Activated CD4-positive, alpha-beta T cell treated with anti-CD3 and anti-CD28 coated beads, Interleukin-2, amount 50 U/mL, for 48 hours (primary cell): Measurements from ENCODE around the gene FAM162A.
A peak's percentile ranks its signal among the peaks of the same experiment; 100 is the strongest.

Source experiments
- DNase-seq, 2 experiments: peaks; one replicate each; pipeline ENCODE4 v3.0.0-alpha.2; 2020

Gene FAM162A

GRCh38 chr3:122389892-122390291 is 5.9 kb downstream of the FAM162A start:
- no peak for DNase-seq

- no peak for DNase-seq
Observed at GRCh38 chr3:122390665-122391064, 6.7 kb downstream of the FAM162A start.

GRCh38 chr3:122391681-122392446 is 7.9 kb downstream of the FAM162A start:
- no peak for DNase-seq

- DNase-seq, result no peak
Observed at GRCh38 chr3:122392868-122393844, 9.2 kb downstream of the FAM162A start.

GRCh38 chr3:122394173-122394572 is 10.2 kb downstream of the FAM162A start:
- DNase-seq, result no peak

GRCh38 chr3:122395582-122395981 is 11.6 kb downstream of the FAM162A start:
- DNase-seq, result no peak

- DNase-seq, result no peak
Observed at GRCh38 chr3:122396511-122396910, 12.5 kb downstream of the FAM162A start.

GRCh38 chr3:122397201-122397600 is 13.2 kb downstream of the FAM162A start:
- DNase-seq, result no peak

GRCh38 chr3:122398920-122399319 is 14.9 kb downstream of the FAM162A start:
- no peak for DNase-seq

- DNase-seq, result no peak
Observed at GRCh38 chr3:122403489-122403888, 19.5 kb downstream of the FAM162A start.

GRCh38 chr3:122405015-122405414 is 21.0 kb downstream of the FAM162A start:
- DNase-seq, result no peak

GRCh38 chr3:122406198-122406597 is 22.2 kb downstream of the FAM162A start:
- no peak for DNase-seq

GRCh38 chr3:122407946-122408345 is 24.0 kb downstream of the FAM162A start:
- DNase-seq, result no peak

- no peak for DNase-seq
Observed at GRCh38 chr3:122409446-122409845, 25.5 kb downstream of the FAM162A start.

- DNase-seq, result no peak
Observed at GRCh38 chr3:122410111-122410510, 26.1 kb downstream of the FAM162A start.

- DNase-seq, result no peak
Observed at GRCh38 chr3:122410639-122411038, 26.7 kb downstream of the FAM162A start.

GRCh38 chr3:122414391-122414790 is 30.4 kb downstream of the FAM162A start:
- no peak for DNase-seq

- peak; percentile 43 to 61 for DNase-seq
Observed at GRCh38 chr3:122415104-122415744, 31.2 kb downstream of the FAM162A start.

- DNase-seq, result peak; percentile 98 to 99
Observed at GRCh38 chr3:122415762-122416654, 32.0 kb downstream of the FAM162A start, which contains the start of gene WDR5B. Gene WDR5B, minus strand, starts transcription at chr3:122416062. Its CDS starts 534 bp downstream, at chr3:122415528.

GRCh38 chr3:122416966-122417365 is 33.0 kb downstream of the FAM162A start:
- no peak for DNase-seq

- no peak for DNase-seq
Observed at GRCh38 chr3:122421101-122421500, 37.1 kb downstream of the FAM162A start.

- DNase-seq, result no peak
Observed at GRCh38 chr3:122421836-122422235, 37.9 kb downstream of the FAM162A start.
